ENCODE measurements around the gene ATP7A.
"Not testable (repeated sequence)": the region's sequence is repeated elsewhere in the genome, so short reads cannot be mapped to it uniquely, and the experiment has no call there.

The ATP7A gene

GRCh38 chrX:77910108-77910840, at the start of gene ATP7A:
Gene ATP7A (plus strand): TSS chrX:77910693. CDS start chrX:77971642, 60,949 bp downstream.
- peak; percentile 82 for DNase-seq (ENCODE audit: low read depth)

- no peak for DNase-seq (ENCODE audit: low read depth)
These were observed 35.1 kb upstream of the ATP7A start for GRCh38 chrX:77875372-77875771.

DNA sequence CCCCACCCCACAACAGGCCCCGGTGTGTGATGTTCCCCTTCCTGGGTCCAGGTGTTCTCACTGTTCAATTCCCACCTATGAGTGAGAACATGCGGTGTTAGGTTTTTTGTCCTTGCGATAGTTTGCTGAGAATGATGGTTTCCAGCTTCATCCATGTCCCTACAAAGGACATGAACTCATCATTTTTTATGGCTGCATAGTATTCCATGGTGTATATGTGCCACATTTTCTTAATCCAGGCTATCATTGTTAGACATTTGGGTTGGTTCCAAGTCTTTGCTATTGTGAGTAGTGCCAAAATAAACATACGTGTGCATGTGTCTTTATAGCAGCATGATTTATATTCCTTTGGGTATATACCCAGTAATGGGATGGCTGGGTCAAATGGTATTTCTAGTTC, 29.1 kb upstream of the ATP7A start:
- not testable (repeated sequence) for DNase-seq (ENCODE audit: low read depth)

GRCh38 chrX:77892887-77893286, 17.6 kb upstream of the ATP7A start:
- DNase-seq (ENCODE audit: low read depth): no peak

- no peak for DNase-seq (ENCODE audit: low read depth)
These were observed 16.8 kb upstream of the ATP7A start for GRCh38 chrX:77893713-77894112.

- peak; percentile 76 for DNase-seq (ENCODE audit: low read depth)
These were observed 15.3 kb upstream of the ATP7A start, which contains the start of gene MAGT1 for GRCh38 chrX:77894921-77895886. Gene MAGT1 (minus strand): TSS chrX:77895435. CDS start chrX:77895410, 25 bp downstream.

DNA sequence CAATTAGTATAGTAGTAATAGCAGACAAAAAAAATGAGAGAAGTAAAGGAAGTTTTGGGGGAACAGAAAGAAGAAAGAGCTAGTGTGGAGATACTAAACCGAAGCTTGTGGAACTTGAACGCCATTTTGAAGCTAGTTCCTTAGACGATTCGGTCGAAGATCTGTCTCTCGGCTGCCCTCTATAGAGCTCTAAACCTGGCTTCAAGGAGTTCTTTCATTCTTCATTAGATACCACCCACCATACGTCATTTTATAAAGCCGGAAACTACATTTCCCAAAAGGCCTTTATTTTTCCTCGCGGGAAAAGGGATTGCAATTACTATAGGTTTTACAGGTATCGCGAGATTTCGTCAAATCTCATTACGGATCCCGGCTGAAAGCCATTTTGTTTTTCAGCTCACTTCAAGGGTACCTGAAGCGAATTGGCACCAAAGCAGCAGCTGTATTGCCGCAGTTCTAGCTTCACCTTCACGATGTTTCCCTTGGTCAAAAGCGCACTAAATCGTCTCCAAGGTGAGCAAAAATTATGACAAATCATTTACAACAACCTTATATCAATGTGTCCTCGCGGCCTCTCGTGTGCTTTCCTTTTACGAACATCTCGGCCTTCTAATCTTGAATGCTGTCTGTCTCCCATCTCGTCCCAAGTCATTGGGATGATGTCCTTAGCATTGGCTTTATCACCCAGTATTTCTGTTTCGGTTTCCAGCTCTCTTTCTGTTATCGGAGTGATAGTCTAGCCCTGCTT, 11.2 kb upstream of the ATP7A start, which contains the start of gene COX7B:
TSS of gene COX7B (plus strand) at position 388 of the 748 bp plus-strand sequence. CDS start at position 474, 86 bp downstream.
- peak; percentile 36 for DNase-seq (ENCODE audit: low read depth)

GRCh38 chrX:77900688-77901087, 9.8 kb upstream of the ATP7A start:
- no peak for DNase-seq (ENCODE audit: low read depth)

DNA sequence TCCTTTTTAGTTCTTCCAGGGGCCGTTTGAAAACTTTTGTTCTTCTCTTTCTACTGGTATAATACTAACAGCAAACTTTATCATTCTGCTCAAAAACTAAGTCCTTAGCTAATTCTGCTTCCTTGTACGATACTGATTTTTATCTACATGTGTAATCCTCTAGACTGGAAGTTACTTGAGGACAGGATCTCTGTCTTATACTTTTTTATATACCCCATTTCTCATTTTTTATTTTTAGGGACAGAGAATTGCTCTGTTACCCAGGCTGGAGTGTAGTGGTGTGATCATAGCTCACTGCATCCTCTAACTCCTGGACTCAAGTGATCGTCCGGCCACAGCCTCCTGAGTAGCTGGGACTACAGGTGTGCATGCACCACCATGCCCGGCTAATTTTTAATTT, 9.0 kb upstream of the ATP7A start:
- no peak for DNase-seq (ENCODE audit: low read depth)

DNA sequence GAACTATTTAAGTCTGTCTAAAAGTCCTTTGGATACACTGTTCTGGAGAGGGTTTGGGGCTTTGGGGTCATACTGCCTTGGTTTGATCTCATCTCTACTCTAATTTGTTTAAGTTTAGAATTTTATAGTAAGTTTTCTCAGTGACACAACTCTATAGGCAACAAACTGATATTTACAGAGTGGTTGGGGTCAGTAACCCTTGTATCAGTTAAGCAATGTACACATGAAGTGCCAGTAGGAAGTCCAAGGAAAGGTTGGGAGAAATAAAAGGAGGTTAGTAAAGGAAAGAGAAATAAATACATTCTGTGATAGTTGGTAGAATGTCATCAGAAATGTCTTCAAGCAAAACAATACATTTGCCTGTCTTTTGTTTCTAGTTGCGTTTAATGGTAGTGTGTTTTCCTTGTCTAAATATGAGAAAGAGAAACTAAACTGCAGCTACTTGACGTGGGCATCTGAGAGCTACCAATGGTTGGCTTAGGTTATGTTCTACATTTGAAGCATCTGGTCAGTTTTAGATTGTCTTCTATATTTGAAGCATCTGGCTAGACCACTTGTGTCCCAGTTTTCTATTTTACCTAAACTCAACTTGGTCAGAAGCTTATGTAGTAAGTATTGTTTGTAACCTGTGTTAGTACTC, 6.9 kb downstream of the ATP7A start:
- DNase-seq (ENCODE audit: low read depth): no peak

GRCh38 chrX:77918568-77918967, 8.1 kb downstream of the ATP7A start:
- DNase-seq (ENCODE audit: low read depth): no peak

- DNase-seq (ENCODE audit: low read depth): not testable (repeated sequence)
These were observed 8.9 kb downstream of the ATP7A start for GRCh38 chrX:77919370-77919769.

DNA sequence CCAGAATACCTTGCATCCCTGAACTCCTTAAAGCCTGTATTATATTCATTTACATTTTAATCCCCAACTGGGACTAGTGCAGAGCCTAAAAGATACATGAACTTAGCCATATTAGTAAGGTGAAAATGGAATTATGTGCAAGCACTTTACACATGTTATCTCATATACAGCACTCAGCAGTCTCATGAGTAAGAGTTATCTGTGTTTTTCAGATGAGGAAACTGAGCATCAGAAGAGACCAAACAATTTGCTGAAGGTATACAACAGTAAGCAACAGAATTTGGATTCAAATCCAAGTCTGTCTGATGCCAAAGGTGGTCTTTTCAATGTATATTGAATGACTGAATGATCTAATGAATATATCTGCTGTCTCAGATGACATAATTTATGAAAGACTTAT, 12.3 kb downstream of the ATP7A start:
- DNase-seq (ENCODE audit: low read depth): no peak

GRCh38 chrX:77924320-77924859, 13.9 kb downstream of the ATP7A start:
- DNase-seq (ENCODE audit: low read depth): no peak

GRCh38 chrX:77925764-77926163, 15.3 kb downstream of the ATP7A start:
- no peak for DNase-seq (ENCODE audit: low read depth)

DNA sequence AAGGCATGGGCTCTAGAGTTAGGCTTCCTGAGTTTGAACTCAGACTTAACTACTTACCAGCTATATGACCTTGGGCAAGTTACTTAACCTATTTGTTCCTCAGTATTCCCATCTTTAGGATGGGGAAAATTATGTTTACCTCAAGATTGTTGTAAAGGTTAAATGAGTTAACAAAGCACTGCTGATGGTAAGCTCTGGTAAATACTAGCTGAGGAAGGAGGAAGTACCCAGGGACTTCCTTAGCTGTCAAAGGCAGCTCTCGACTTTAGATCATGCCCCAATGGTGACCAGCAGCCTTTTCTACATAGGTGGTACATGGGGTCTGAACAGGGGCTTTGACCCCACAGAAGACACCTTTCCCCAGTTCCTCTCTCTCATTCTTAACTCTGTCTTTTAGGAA, 20.1 kb downstream of the ATP7A start:
- no peak for DNase-seq (ENCODE audit: low read depth)

DNA sequence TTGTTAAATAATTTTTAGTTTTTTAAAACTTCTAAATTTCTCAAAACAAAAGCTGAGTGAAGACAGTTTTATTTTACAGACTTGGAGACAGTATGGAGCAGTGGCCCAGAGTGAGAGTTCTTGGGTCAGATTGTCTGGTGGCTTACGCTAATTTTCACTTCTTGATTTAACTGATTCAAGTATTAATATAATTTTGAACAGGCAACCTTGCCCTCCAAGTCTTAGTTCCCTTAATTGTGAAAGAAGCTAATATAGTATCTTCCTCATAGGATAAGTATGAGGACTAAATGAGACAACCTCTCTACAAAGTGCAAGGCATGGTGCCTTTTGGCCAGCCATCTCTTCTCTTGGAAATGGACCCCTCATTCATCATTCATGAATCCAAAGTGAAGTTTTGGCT, 25.4 kb downstream of the ATP7A start:
- DNase-seq (ENCODE audit: low read depth): no peak

GRCh38 chrX:77936299-77936698, 25.8 kb downstream of the ATP7A start:
- DNase-seq (ENCODE audit: low read depth): no peak

DNA sequence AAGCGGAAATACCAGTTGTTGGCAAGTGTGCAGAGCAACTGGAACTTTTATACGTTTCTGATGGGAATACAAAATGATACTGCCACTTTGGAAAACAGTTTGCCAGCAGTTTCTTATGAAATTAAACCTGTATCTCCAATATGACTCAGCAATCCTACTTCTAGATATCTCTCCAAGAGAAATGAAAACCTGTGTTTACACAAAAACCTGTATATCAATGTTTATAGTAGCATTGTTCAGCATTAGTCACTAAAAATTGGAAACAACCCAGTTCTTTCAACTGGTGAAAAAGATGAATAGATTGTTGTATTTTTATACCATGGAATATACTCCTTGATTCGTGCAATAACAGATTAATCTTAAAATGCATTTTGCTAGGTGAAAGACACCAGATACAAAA, 26.8 kb downstream of the ATP7A start:
- no peak for DNase-seq (ENCODE audit: low read depth)

GRCh38 chrX:77938083-77938680, 27.7 kb downstream of the ATP7A start:
- no peak for DNase-seq (ENCODE audit: low read depth)

DNA sequence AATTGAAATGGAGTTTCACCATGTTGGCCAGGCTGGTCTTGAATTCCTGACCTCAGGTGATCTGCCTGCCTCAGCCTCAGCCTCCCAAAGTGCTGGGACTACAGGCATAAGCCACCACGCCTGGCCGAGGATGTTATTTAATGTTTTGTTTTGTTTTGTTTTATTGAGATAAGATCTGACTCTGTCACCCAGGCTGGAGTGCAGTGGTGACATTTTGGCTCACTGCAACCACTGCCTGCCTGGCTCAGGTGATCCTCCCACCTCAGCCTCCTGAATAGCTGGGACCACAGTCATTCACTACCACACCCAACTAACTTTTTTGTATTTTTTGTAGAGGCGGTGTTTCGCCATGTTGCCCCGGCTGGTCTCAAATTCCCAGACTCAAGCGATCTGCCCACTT, 34.5 kb downstream of the ATP7A start:
- DNase-seq (ENCODE audit: low read depth): not testable (repeated sequence)

All from stimulated activated CD8-positive, alpha-beta memory T cell treated with anti-CD3 and anti-CD28 coated beads, Interleukin-12 subunit alpha, Interleukin-12 subunit beta, amount 100 ng/mL, for 1 hour (primary cell).